Activated CD4-positive, alpha-beta T cell treated with anti-CD3 and anti-CD28 coated beads, Interleukin-2, Interleukin-4, amounts not matched to agents 100 ng/mL and 50 ng/mL, durations not matched to agents 16 hours and 8 hours (primary cell): ENCODE measurements around the gene EFTUD2.
A peak's percentile ranks its signal among the peaks of the same experiment; 100 is the strongest.

ENCODE experiments used
- DNase-seq: peaks from one replicate; pipeline ENCODE4 v3.0.0-alpha.2; 2020; ENCODE audit warnings: low spot score

The EFTUD2 gene

DNA sequence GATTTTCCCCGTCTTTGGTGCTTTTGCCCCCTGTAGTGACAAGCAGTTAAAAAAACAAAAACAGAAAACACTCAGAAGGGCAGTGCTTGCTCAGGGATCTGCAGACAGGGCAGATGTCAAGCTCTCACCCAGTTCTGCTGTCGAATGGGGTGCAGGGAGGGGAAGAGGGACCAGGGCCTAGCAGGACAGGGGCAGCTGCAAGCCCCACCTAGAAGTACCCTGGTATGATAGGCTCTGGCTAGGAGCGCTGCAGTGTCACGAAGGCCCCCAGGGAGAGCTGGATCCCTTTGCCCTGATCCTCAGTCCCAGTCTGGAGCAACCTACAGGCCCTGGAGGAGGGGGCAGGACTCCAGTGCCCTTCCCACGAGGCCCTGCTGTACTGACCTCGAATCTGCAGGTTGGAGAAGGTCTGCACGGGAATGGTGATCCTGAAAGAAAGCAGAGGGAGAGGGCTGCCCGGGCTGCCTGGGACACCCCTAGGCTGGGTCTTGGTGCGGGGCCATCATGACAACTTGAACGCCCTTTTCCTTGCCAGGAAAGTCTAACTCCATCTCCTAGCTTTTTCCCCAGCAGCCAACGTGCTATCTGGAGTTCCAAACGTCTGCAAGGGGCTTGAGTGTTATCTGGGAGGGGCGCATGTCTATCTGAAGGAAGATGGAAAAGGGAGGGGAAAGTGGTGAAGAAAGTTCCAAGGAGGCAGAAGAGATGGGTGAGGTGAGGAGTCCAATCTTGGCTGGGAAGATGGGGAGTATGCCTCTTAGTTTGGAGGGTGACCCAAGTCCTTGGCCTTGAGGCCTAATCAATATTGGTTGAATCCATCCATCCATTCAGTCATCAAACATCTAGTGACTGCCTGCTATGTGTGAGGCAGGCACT lies 11.2 kb upstream of the EFTUD2 start:
- DNase-seq: no peak

GRCh38 chr17:44909681-44910144 lies 10.5 kb upstream of the EFTUD2 start:
- DNase-seq: no peak

GRCh38 chr17:44908761-44909326 lies 9.6 kb upstream of the EFTUD2 start:
- no peak for DNase-seq

GRCh38 chr17:44907729-44908470 lies 8.7 kb upstream of the EFTUD2 start:
- DNase-seq: no peak

DNA sequence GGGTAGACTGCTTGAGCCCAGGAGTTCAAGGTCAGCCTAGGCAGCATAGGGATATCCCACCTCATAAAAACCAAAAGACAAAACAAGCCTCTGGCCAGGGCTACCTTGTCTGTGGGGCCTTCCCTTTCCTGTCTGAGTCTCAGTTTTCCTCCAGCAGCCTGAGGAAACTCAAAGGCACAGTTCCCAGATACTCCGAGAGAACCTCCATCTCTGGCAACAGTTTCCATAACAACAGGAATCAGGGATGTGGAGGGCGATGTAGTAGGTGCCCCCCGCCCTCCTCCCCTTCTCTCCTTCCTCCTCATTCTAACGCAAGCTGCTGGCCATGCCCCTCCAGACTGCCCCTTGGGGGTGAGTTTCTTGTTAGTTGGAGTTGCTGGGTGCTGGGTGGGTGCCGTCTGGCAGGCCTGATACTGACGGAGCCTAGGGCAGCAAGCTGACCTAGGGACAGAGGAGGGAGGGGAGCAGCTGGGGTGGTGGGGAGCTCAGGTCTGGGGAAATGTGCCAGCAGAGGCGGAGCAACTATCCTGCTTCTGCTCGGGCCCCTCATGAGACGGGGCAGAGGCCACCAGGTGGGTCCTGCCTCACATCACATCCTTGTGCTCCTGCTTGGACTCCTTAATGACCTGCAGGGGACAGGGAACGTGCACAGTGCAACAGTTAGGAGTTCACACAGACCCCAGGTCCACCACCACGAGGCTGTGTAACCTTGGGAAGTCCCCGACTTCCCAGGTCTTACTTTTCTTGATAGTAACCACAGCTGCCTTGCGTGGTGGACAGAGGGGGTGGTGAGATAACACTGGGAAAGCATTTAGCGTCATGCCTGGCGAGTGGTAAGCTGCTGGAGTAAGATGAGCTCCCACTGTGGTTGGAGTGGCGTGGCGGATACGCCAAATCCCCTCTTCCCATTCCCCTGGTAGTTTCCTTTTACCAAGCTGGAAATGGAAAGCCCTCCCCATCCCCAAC lies 7.8 kb upstream of the EFTUD2 start:
- no peak for DNase-seq

- DNase-seq: no peak
Measured at GRCh38 chr17:44906010-44906646, 6.9 kb upstream of the EFTUD2 start.

DNA sequence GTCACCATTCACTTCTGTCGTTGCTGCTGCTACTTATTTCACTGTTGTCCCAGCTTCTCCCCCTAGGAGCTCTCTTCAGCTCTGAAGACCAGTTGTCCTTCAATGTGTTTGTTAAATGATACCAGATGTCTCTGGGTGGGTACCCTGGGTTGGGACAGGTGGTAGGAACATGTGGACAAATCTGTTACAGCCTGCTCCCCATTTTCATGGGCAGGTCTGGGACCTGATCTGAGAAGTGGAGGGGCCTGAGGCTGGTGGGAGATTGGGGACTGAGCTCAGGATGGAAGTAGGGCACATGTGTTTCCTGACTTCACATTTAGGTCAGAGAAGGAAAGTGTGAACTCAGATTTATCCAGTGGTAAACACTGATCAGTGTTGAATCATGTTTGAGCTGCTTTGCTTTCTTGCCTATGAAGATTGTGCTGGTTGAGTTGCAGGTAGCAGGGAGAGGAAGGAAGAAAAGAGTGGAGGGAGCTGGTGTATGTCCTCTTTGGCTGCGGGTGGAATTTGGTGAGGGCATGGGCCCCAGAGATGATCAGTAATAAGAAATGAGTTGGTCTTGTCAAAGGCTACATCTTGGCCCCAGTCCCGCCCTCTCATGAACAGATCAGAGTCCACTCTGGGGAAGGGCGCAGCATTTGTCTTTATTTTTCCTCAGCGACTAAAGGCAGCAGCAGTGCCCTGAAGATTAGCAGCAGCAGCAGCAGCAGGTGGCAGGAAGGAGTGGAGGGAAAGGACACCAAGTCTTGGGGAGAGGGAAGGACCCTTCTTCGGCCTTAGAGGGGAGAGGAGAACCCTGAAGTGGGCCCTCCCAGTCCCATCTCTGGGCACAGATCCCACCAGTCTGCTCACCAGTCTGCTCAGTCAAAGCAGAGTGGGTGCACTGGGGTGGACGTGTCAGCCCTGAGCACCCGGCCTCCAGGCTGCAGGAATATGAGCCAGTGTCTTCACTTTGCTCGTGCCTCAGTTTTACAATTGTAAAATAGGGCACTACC lies 6.1 kb upstream of the EFTUD2 start:
- DNase-seq: no peak

GRCh38 chr17:44904001-44904984 lies 5.0 kb upstream of the EFTUD2 start:
- DNase-seq: no peak

- no peak for DNase-seq
Measured at GRCh38 chr17:44903012-44903685, 3.9 kb upstream of the EFTUD2 start.

- no peak for DNase-seq
Measured at GRCh38 chr17:44902135-44902760, 3.0 kb upstream of the EFTUD2 start.

GRCh38 chr17:44901411-44901921 lies 2.2 kb upstream of the EFTUD2 start:
- no peak for DNase-seq

GRCh38 chr17:44900894-44901293 lies 1.6 kb upstream of the EFTUD2 start:
- DNase-seq: no peak

DNA sequence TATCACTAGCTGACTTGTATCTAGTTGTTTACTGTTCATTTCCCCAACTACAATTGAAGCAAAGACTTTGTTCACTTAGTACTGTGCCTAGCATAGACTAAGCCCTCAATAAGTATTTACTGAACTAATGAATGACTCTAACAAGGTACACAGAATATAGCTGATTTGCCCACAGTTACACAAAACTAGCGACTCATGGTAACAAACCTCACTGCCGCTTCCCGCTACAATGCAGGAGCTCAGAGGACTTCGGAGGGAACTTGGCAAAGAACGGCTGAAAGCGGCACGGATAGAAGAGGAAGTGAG lies 524 bp downstream of the EFTUD2 start:
- peak; percentile 23 for DNase-seq

DNA sequence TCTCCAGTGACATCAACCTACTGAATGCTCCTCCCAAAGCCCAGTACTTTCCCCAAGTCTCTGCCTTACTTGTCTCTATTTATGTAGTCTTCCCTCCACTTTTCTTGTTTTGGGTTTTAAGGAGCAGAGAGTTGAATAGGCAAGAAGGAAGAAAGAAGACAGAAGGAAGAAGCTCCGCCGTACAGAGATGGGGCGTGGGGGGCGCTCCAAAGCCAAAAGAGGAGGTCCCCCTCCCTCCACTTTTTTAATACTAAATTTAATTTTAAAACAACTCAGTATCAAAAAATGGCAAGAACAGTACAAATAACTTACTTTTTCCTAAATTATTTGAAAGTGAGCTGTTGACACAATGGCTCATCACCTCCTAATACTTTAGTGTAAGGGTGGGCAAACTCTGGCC lies 4.6 kb downstream of the EFTUD2 start:
- no peak for DNase-seq

DNA sequence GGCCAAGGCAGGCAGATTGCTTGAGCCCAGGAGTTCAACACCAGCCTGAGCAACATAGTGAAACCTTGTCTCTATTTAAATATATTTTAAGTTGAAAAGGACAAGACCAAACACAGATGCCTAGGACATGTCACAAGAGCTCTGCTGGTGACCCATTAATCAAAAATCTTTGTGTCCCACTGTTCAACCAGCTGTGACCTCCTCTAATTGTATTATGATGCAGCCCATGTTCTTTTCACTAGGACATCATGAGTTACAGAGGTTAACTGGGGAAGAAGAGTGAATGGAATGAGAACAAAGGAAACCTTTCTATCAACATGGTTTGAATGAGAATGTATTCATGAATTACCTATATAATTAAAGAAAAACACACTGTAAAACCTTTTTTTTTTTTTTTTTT lies 7.0 kb downstream of the EFTUD2 start:
- DNase-seq: no peak

- DNase-seq: no peak
Measured at GRCh38 chr17:44889003-44889402, 10.2 kb downstream of the EFTUD2 start.
